GM19238 (cell line): ENCODE measurements around the gene FCGR2B.
A peak's percentile ranks its signal among the peaks of the same experiment; 100 is the strongest.
"Not testable (repeated sequence)": the region's sequence is repeated elsewhere in the genome, so short reads cannot be mapped to it uniquely, and the experiment has no call there.

Experiments
- DNase-seq: peaks from one replicate; pipeline ENCODE4 v3.0.0; 2011; ENCODE audit warnings: low spot score; ENCODE audit not compliant: insufficient read length

The FCGR2B gene

DNA sequence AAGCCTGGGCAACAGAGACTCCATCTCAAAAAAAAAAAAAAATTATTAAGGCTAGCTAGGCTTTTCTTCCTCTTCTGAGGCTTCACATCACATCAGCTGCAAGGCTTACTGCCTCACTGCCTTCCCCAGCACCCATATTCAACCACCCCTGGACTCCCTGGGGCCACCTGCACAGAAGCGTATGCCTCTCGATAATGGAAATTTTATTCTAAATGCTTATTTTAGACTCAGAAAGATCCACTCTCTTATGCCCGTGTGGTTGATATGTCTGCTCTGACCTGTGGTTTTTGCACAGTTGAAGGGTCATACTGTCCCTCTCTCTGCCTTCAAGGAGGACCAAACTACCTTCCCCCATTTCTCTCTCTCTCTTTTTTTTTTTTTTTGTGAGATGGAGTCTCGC lies 42.6 kb downstream of the FCGR2B start:
- no peak for DNase-seq

- DNase-seq = no peak
Observed at GRCh38 chr1:161706113-161706481, 43.2 kb downstream of the FCGR2B start.

DNA sequence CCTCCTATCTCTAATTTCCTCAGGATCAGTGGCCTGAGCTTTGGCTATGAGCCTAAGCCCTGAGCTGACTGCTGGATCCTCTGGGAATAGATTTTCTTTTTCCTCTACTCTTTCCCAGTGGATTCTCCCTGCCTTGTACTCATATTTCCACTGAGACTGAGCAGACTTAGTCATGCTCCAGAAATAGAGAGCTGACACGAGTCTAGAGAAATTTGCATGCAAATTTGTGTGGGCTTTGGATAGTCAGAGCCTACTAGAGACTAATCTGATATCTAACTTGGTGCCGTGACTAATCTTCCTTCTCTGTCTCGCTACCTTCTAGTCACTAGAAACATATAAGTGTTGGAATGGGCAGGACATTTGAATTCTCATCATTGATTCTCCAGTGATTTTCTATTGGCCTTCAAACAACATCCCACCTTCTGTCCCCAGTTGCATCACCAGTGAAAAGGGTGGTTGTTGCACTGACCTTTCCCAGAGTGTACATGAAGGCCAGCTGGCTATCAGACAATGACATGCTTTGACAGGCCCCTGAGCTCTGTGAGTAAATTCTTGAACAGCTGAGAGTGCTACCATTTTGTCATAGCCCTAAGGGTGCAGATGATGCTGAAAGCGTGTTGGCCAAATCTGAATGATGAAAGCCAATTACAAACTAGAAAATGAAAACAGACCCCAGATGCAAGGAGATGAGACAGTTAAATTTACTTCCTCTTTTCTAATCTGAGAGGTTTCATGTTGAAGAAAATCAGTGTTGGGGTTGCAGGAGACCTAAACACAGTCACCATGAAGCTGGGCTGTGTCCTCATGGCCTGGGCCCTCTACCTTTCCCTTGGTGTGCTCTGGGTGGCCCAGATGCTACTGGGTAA lies 43.8 kb downstream of the FCGR2B start, which contains the start of gene FCRLA:
TSS of gene FCRLA (plus strand) at position 748 of the 866 bp plus-strand sequence. CDS start at position 784, 36 bp downstream.
- DNase-seq = no peak

DNA sequence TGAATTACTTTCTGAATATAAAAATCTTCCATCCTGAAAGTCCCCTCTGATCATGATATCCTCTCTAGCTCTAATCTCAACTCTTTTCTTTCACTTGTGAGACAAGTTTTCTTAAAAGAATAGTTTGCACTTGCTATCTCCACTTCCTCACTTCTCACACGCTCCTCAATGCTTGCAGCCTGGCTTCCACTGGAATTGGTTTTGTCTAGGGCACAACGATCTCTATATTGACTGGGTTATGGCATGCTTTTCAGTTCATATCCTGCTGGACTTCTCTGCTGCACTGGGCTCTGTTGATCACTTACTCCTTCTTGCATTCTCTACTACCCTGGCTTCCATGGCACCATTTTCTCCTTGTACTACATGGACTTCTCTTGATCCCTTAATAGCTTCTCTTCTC lies 44.6 kb downstream of the FCGR2B start:
- DNase-seq = no peak

DNA sequence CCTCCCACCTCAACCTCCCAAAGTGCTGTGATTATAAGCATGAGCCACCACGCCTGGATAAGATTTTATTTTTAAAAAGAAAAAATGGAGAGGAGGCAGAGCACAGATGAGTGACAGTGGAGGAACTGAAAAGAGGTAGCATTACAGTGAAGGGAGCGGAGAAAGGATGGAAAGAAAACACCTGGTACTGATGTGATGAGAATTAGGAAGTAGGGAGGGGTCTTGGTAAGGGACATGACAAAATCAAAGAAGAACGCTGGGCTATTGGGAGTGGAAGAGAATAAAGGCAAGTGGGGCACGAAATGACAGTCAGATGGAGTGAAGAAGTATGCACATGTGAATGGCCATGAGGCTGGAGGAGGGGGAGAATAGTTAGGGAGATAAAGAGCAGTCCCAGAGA lies 46.4 kb downstream of the FCGR2B start:
- DNase-seq = no peak

GRCh38 chr1:161710560-161710959 lies 47.6 kb downstream of the FCGR2B start:
- DNase-seq = no peak

- DNase-seq = no peak
Observed at GRCh38 chr1:161718559-161719324, 55.8 kb downstream of the FCGR2B start.

- DNase-seq = no peak
Observed at GRCh38 chr1:161719325-161719611, 56.3 kb downstream of the FCGR2B start.

GRCh38 chr1:161720422-161720821 lies 57.5 kb downstream of the FCGR2B start:
- no peak for DNase-seq

DNA sequence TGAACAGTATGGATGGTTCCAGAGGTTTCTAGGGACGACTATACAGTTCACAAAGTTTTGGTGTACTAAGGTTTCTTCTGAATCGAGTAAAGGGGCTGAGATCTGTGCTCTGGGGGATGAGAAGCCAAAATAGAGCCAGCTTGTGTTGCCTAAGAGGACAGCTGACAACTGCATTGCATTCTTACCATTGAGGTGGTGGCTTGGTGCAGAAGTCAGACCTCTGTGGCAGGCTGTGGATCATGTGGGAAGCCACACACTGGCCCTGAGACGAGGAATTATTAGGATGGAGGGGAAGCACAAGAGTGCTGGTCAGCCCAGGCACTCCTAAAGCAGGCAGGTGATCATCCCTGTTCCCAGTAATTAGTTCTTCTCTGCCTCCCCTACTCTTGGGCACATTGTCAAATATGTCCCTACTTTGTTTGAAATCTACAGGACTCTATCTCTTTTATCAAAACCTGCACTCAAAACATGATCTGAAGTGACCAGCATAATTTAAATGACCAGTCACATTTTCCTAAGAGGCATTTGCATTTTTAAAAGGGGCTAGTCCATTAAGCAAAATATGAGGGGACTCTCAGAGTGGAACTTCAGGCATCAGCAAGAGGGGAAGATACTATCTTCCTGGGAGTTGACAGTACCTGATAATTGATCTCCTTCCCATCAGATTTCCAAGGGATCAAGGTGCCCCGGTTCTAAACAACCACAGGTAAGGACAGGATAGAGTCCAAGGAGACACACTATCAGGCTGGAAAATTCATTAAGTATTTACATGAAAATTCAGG lies 58.2 kb downstream of the FCGR2B start, which contains the start of gene FCRLB:
TSS of gene FCRLB (plus strand) at position 589 of the 782 bp plus-strand sequence. CDS start 1,129 bp downstream, outside the sequence.
- no peak for DNase-seq

- no peak for DNase-seq
Observed at GRCh38 chr1:161721738-161722343, 58.9 kb downstream of the FCGR2B start.

DNA sequence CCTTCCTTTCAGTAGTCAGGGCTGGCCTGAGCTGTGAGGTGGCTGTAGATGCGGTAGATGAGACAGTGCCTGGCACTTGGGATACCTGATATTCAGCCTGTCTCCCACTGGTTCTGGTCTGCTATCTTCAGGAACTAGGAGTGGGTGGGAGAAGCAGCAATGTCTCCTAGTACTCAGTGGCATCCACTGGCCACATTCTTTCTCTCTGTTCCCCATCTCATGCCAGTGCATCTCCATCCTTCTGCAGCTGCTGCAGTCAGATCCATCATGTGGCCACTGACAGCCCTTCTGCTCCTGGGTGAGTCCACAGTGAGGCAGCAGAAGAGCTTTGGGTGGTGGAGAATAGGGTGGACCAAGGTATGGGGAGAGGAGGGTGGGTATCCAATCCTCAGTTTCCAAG lies 59.5 kb downstream of the FCGR2B start:
- DNase-seq = no peak

DNA sequence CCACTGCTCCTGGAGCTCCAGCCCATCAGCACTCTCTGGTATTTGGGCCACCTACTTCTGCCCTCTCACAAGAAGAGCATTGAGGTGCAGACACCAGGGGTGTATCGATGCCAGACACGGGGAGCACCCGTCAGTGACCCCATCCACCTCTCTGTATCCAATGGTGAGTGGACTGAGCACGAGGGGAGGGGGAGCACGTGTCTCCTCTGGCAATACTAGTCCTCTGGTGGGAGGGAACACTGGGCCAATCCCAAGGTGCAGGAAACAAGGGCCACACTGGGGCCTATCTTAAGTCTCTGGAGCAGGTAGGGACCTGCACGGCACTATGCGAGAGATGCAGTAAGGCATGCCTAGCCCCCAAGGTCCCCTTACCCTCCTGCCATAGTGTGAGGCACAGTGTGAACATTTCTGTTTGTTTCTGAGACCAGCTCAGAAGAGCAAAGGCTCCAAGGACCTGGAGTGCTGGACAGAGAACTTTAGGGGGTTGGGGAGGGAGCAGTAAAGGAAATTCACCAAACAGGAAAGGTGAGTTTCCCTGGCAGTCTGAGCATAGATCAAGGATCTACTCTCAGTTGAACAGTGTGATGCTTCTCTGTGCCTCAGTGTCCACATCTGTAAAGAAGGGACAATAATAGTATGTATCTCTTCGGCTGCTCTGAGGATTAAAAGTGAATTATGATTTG lies 60.7 kb downstream of the FCGR2B start:
- no peak for DNase-seq

- DNase-seq = not testable (repeated sequence)
Observed at GRCh38 chr1:161725258-161725907, 62.4 kb downstream of the FCGR2B start.

DNA sequence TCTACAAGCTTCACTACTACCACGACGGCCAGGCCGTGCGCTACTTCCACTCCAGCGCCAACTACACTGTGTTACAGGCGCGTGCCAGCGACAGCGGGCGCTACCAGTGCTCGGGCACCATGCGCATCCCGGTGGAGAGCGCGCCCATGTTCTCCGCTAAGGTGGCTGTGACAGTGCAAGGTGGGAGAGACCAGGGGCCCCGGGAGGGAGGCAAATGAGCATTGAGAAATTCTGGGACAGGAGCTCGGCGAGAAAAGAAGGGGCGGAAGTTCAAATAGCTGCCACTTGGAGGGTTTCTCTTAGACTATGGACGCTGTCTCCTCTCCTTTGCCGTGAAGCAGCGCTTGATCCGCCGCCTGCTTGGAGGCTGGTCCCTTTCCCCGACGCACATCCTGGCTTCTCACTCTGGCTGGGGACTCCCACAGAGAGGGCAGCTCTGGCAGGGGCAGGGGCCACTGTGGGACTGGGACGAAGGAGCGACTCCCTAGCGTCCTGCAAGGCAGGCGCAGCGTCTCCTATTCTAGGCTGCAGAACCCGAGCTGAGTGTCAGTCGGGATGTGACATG lies 63.0 kb downstream of the FCGR2B start:
- DNase-seq = no peak

GRCh38 chr1:161726473-161727255 lies 63.7 kb downstream of the FCGR2B start:
- peak; percentile 67 for DNase-seq

- no peak for DNase-seq
Observed at GRCh38 chr1:161727256-161727924, 64.4 kb downstream of the FCGR2B start.
